GM18498 (cell line): ENCODE results near the gene ZFP36.

Experiments
- ATAC-seq: cut with Tn5 transposase; IDR thresholded peaks from one replicate; pipeline ENCODE4 v1.9.1; 2021; ENCODE audit warnings: mild to moderate bottlenecking, moderate library complexity; ENCODE audit not compliant: unreplicated experiment

ZFP36 gene

DNA sequence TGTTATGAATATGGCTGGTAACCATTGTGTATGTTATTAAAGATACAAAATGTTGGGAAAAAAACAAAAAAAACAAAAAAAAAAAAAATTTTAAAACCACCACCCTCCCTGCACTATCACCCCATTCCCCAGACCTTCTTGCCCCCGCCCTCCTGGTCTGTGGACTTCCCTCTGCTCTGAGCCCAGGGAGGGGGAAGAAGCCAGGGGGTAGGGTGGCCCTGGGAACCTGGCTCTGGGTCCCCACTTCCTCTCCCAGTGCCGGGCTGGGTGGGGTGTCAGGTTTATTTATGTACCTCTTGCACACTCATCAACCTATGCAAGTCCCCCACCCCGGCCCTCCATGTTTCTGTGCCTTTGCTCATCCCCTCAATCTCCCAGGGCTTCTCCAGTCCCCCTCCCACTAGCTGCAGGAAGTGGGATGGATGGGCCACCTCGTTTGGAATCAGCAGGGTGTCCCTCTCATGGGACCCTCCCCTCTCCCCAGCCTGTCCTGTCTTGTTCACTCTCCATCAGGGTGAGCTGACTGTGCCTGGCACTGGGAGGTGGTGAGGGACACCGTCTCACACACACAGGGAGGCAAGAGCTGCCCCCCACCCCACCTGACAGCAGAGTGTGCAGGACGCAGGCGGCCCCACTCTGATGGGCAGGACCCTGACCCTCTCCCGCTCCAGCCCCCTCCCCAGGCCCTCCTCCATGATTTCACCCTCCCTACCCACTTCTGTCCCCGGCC is 21.6 kb upstream of the ZFP36 start:
- ATAC-seq, result no peak

DNA sequence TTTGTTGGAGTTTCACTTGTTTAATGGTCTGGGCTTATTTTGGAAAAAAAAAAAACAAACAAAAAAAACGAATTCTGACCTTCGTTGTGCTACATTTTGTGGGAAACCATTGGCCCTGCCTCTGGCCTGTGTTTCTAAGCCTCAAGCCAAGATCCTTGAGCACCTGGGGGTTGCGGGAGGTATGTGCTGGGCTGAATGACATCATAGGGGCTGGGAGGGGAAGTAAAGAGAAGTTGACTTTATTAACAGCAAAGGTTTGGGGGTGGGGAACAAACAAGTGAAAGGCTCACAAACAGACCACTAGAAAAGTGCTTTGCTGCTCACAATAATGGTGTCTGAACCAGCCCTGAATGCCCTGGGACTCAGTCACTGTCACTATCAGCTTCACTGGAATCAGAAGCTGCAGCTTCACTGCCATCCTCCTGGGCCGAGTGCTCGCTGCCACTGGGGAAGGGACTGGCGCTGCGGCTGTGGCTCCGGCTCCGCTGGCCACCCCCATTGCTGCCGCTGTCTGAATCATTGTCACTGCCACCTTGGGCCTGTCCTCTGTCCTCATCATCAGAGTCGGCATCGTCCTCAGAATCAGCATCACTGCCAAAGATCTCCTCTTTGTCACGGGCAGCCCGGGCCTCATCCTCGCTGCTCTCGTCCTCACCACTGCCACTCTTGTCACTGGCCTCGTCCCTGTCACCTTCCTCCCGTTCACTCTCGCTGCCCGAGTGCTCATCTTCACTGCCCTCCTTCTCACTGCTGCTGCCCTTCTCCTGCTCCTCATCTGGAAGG is 20.8 kb upstream of the ZFP36 start:
- ATAC-seq, result no peak

DNA sequence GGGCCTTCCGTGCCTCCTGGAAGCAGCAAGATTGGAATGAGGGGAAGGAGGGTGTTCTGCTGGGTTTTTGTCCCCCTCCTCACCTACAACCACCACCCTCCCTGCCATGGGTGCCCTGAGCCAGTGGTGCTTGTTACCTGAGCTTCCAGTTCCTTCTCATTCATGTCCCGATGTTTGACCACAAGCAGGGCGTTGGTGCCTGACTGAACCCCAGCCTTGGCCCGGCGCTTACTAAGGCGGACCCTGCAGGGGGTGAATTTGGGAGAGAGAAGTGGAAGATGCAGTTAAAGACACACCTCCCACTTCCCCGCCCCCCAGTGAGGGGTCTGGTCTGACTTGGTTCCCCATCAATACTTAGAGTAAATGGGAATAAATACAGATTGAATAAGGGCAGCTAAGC is 20.1 kb upstream of the ZFP36 start:
- no peak for ATAC-seq

DNA sequence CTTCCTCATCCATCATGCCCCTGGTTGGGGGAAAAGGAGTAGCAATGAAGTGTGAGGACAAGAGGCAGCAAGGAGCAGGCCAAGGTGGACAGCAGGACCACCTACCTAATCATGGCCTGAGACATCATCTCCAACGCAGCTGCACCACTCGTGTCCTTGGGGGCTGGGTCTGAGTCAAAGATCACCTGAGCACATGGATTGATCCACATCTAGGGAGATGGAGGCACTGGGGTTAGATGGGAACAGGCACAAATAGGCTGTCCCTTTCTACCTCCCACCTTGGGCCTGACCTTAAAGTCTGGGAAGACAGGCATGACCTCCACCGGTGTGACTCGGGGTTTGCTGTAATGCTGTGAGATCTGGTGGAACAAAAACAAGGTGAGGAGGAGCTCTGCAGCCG is 18.0 kb upstream of the ZFP36 start:
- no peak for ATAC-seq

DNA sequence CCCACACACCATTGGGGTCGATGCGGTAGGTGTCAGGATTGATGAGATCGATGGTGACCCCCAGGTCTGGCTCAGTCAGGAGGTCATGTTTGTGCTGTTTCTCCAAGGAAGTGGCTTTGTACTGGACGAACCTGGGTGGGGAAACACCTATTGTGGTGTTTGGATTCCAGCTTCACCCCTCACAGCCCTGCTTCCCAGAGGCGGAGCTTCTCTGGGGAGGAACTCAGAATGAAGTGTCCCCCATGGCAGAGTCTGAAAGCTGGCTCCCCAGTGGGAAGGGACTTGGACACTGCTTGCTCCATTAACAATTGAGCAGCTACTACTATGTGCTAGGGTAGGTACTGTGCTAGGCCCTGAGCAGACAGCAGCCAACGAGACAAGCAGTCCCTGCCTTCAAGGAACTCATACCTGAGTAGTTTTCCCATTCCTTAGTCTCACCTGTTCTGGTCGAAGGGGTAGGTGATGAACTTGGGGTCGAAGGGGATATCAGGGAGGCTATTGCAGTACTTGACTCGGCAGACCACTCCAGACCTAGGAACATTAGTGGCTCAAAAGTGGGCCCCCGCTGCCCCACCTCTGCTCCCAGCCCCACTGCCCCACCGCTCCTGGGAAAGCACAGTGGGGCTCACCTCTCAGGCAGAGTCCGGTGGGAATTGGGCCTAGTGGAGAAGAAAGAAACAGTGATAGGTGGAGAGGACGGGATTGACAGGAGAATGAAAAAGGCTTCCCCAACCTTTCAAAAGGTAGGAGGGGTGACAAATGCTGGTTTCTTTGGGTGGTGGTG is 16.8 kb upstream of the ZFP36 start:
- ATAC-seq, result no peak

DNA sequence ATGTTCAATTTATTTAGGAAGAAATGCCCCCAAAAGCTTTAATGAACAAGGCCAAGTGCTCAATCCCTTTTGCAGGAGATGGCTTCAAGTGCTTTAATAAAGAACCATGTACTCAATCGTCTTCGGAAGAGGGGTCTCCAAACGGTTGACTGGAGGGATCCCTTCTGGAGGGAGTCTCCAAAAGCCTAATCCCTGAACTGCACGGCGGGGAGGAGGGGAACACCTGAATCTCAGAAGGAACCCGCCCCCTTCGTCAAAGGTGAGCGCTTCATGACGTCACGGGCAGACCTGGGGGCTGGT is 16.2 kb upstream of the ZFP36 start:
- ATAC-seq, result no peak

DNA sequence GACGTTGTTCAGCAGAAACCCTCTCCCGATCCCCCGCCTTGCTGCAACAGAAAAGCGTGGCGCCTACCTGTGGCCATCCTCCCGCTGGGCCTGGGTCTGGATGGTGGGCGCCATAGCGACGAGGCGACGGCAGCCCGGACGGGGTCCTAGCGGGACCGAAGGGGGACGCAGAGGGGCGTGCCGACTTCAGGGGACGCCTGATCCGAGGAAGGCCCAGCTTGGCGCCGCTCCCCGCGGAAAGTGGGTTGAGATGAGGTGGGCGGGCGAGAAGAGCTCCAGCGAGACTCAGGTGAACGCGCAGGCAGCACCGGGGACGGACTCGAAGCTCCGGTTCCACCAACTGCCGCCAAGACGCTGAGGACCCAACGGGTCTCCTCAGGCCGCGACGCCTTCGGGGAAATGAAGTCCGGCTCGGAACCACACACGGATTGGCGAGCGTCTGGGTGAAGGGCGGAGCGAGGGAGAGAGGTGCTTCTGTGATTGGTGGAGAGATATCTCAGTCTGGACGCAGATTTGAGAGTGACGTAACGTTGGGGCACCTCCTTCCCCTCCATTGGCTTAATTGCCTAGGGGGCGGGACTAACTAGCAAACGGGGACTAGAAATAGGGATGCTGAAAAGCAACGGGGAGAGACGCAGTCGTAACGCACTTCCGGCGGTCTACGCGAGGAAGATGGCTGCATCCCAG is 15.8 kb upstream of the ZFP36 start, which contains the start of the genes MED29 and PAF1:
Gene MED29, plus strand, starts transcription at position 628 of the 687 bp plus-strand sequence. Its CDS starts 45 bp downstream, at position 673.
Gene PAF1, minus strand, starts transcription at position 356 of the 687 bp plus-strand sequence. Its CDS starts 242 bp downstream, at position 114.
- ATAC-seq, result peak; percentile 92

DNA sequence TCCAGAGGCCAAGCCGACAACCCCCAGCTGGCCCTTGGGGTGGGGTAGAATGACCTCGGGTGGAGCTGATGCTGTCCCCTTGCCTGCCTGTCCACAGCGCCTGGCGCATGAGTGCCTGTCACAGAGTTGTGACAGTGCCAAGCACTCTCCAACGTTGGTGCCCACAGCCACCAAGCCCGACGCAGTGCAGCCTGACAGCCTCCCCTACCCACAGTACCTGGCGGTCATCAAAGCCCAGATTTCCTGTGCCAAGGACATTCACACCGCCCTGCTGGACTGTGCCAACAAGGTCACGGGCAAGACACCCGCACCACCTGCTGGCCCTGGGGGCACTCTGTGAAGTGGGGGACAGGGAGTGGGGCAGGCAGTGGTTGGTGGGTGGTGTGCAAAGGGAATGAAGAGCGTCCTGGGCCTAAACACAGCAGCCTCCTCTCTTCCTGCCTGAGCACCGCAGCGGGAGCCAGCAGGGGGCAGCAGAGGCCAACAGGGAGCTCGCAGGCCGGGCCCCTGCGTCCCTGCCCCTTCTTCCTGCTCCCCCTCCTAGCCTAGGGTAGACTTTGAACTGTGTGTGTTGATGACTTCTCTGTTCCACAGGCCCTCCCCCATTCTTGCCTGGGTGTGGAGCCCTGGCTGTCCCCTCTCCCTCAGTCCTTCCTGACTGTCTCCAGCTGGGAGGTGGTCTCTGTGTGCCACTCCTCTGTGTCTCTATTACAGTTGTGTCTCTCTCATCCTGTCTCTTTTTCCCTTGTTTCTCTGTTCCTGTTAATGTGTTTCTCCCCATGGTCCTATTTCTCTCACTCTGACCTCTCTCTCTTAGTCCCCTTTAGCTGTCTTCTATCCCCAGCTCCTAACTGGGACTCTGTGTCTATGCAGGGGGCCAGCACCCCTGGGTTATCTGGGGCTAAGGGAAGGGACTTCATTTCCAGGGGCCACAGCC is 9.0 kb upstream of the ZFP36 start:
- peak; percentile 35 for ATAC-seq

DNA sequence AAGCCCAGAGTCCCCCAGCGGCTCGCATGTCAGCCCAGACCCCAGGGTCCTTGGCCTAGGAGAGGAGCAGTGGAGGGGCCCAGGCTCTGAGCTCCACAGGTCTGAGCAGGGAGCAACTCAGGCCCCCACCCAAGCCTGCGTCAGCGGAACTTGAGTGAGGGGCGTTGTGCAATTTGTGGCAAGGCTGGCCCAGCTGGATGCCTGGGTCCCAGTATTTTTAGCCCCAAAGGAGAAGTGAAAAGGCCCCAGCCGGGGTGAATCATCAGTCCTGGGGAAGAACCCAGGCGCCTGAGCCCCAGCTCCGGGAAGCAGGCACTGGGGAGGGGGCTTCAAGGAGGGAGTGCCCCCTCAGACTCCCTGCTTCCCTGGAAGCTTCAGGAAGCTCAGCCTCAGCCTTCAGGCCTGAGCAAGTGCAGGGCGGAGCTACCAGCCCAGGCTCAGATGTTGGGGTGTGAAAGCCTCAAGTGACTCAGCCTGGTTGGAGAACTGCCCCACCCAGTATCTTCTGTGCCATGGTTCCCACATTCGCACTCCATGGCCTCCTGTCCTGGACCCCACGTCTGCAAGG is 8.3 kb upstream of the ZFP36 start:
- no peak for ATAC-seq

DNA sequence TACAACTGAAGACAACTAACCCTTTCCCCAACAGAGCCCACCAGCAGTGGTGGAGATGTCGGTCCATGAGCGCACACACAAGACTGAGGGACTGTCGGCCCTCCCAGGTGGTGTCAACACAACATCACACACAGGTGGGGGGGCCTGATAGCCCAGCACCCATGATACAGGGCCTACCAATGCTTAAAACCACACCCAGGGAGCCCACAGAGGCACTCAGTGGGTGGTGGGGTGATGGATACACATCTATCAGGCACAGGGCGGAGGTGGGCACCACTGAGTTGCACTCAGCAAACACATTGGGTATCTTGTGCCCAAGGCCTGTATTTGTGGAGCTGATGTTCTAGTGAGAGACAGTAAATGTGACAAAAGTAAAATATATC is 7.0 kb upstream of the ZFP36 start:
- ATAC-seq, result no peak

DNA sequence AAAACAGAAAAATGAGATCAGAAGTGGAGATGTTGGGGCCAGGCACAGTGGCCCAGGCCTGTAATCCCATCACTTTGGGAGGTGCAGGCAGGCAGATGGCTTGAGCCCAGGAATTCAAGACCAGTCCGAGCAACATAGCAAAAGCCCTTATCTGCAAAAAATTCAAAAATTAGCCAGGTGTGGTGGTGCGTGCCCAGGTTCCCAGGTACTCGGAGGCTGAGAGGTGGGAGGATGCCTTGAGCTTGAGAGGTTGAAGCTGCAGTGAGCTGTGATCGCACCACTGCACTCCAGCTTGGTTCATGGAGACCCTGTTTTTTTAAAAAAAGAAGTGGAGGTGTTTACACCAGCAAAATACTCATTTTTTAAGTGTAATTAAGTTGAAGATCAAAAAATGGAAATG is 6.6 kb upstream of the ZFP36 start:
- ATAC-seq, result no peak

DNA sequence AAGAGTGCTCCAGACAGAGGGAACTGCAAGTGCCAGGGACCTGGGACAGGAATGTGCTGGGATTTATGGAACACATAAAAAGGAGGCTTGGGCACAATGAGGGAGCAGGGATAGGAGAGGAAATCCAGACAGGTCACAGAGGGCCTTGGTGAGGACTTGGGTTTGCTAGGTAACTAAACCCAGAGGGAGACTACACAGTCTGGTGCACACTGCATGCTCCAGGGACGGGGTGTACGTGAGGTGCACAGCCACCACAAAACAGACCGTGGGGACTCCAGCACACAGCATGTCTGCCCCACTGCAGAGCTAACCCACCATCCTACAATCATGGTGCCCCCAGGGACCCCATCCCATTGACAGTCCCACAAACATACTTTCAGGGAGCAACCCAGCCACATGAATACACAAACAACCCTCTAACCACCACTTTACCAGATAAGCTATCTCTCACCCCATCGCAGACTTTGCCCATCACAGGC is 5.5 kb upstream of the ZFP36 start:
- ATAC-seq, result no peak

DNA sequence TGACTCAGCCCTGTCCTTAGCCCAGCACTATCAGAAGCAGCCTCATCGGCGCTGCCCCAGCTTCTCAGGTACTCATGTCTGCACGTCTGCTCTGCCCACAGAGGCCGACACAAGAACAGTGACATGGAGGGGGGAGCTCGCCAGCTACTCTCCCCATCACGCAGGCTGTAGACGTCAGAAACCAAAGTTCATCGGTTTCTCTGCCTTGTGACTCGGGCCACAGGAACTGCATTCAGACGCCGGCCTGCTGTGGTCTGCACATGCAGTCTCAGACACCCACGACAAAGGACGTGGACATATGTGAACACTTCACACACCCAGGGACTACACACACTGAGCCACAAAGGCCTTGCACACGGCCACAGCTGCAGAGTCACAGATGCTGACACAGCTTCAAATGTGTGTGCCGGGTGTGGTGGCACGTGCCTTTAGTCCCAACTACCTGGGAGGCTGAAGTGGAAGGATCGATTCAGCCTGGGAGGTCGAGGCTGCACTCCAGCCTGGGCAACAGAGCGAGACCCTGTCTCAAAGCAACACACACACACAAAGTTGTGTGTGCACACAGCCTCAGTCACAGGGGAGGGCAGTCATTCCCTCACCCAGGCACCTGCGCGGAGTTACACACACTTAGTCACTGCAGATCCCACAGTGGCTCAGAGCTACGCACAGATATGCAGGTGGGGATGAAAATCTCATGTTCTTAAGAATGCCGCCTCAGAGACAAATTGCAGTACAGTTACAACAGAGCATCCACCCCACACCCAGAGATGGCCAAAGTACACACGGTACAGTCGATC is 4.9 kb upstream of the ZFP36 start:
- ATAC-seq, result no peak

DNA sequence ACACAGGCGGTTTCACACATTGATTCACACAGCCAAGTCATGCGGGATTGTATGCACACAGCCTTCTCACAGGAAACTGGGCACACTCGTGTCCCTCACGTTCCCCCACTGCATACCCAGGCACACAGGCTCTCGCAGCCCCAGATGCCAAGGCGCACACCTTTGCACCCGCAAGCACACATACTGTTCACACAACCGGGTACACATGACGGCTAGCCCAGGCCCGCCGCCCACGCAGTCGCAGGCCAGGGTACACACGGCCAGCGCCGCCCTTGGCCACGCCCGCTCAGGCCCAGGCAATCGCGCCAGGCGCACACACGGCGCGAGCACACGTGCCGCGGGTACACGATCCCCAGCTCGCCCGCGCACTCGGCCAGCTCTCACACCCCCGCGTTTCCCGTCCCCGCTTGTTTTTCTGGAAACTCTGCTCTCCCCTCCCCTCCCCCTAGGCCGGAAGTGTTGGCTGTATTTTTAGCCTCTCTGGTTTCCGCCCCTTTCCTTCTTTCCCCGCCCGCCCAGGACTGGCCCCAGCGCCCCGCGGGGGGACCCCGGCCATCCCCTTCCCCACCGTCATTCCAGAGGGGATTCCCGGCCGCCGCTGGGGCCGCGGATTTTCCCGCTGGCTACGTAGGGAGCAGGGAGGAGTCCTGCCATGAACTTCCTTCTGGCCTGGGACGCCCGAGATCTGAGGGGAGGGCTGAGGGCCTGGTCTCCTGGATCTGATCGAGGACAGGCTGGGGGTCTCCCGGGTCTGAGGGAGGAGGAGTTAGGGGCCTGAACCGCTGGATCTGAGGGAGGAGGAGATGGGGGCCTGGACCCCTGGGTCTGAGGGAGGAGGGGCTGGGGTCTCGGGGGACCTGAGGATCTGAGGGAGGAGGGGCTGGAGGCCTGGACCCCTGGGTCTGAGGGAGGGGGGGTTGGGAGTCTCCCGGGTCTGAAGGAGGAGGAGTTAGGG is 4.0 kb upstream of the ZFP36 start:
- ATAC-seq, result peak; percentile 36

DNA sequence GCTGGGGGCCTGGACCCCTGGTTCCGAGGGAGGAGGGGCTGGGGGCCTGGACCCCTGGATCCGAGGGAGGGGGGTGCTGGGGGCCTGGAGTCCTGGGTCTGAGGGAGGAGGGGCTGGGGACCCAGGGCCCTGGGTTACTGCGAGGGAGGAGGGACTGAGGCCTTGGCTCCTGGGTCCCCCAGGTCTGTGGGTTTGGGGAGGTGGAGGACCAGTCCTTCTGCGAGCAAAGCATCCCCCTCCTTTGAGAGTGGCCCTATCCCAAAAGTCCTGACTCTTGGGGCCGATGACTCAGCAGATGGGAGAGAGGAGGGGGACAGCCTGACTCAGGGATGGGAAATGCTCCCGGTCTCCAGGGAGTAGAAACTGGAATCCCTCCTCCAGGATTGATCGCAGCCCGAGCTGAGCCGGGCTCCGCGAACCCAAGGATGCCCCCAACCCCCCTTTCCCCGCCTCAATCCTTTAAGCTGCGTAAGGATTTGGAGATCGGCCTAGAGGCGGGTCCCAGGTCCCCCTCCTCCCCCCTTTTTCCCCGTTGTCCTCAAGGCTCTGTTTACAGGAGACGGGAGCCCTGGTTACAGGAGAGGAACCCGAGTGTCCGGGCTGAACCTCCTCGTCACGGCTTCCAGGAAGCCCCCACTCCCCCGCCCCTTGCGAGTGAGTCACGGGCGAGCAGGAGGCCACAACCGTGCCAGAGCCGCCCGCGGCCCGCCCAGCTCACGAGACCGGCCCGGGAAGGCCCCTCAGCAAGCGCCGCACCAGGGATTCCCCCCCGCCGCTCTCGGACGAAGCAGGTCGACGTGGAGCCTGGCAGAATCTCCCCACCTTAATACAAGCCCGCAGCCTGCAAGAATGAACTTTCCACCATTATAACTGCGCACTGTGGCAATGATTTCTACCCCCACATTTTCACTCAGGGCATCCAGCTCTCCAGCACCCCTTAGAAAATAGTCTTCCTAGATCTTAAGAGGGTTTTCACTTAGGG is 3.0 kb upstream of the ZFP36 start:
- ATAC-seq, result peak; percentile 26

DNA sequence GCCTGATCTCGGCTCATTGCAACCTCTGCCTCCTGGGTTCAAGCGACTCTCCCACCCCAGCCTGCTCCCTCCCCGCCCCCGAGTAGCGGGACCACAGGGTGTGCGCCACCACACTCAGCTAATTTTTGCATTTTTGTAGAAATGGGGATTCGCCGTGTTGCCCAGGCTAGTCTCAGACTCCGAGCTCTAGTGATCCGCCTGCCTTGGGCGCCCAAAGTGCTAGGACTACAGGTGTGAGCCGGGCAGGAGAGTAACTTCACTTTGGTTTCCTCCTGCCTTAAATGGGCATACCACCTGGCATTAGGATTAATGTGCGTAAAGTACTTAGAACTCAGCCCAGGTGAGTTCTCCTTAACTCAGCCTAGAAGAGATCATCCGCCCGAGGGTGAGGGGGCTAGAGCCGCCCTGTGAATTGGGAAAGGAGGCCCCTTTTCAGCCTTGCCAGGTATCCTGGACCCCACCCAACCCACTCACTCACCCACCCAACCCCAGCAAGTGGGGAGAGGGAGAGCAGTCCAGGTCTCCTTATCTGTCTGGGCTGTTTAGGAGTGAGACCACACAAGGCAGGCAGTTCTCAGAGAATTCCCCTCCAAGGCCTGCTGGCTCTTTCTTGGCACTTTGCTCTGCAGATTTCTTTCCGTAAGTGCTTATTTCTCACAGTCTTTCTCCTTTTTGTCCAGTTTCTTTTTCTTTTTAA is 1.2 kb upstream of the ZFP36 start:
- no peak for ATAC-seq
